Fibroblast of villous mesenchyme (primary cell): ENCODE data around the gene TMEM63C. TPM values are rescaled to one million over a fixed set of nuclear protein-coding genes. Genes with fewer than 3 reads are reported as not detected.

Experiments used
- DNase-seq: peaks from one replicate; pipeline ENCODE4 v3.0.0-alpha.2; 2010; ENCODE audit warnings: low read depth
- H3K4me3 ChIP-seq: 2 replicates; pipeline ENCODE4 v1.5.1; 2011; ENCODE audit warnings: low read depth, mild to moderate bottlenecking, low read length
- CTCF ChIP-seq: IDR thresholded peaks from 2 replicates; pipeline ENCODE4 v1.5.1; 2012; ENCODE audit warnings: low read depth, mild to moderate bottlenecking, low read length; ENCODE audit not compliant: insufficient read depth
- total RNA-seq: library from RNA; depleted of rRNA; stranded (reverse); fragments of >200 nt; gene quantifications from 2 replicates; pipeline ENCODE4 v1.2.3, GENCODE V29; 2012

TMEM63C gene
- total RNA-seq: under 0.01 TPM in 1 of 2 replicates, not detected in the other

GRCh38 chr14:77181603-77182437 lies at the start of gene TMEM63C:
Gene TMEM63C (plus strand): TSS chr14:77181798. CDS start chr14:77218814, 37,016 bp downstream.
- DNase-seq: no peak
- peak within 1 kb of the TSS; percentile 29 for H3K4me3 ChIP-seq
- no peak for TF ChIP-seq CTCF

GRCh38 chr14:77131871-77132486 lies 49.6 kb upstream of the TMEM63C start:
- DNase-seq: no peak
- no peak overlapping the region for H3K4me3 ChIP-seq
- TF ChIP-seq CTCF: no peak

GRCh38 chr14:77133720-77134338 lies 47.8 kb upstream of the TMEM63C start:
- peak; percentile 69 for DNase-seq
- no peak for TF ChIP-seq CTCF
- no peak overlapping the region for H3K4me3 ChIP-seq

GRCh38 chr14:77139022-77139421 lies 42.6 kb upstream of the TMEM63C start:
- no peak for TF ChIP-seq CTCF
- no peak overlapping the region for H3K4me3 ChIP-seq
- no peak for DNase-seq

- H3K4me3 ChIP-seq: no peak overlapping the region
- peak; percentile 9 for DNase-seq
- peak; percentile 54 for TF ChIP-seq CTCF
These were observed 41.8 kb upstream of the TMEM63C start for GRCh38 chr14:77139540-77140358.
